Measurements from ENCODE around the gene MTARC2. TPM values are rescaled to one million over a fixed set of nuclear protein-coding genes. Genes with fewer than 3 reads are reported as not detected.

The MTARC2 gene
- total RNA-seq, 4 donors from 2014 or later, result 24.3 to 40.5 (median 31.9) TPM

- H3K9me3 ChIP-seq, result no peaks in the 10 kb centered on the region
- TF ChIP-seq CTCF (IDR thresholded peaks at IDR 0.05) (no peak), EP300 (IDR thresholded peaks at IDR 0.05) (no peak), POLR2A (IDR thresholded peaks at IDR 0.05) (no peak)
- WGBS, 2 donors, result 87 to 96% methylated on average over 3 of the region's 3 CpGs
Observed at GRCh38 chr1:220742520-220742919, 5.6 kb upstream of the MTARC2 start.

GRCh38 chr1:220746851-220747250, 1.3 kb upstream of the MTARC2 start:
- peaks cover 0 to 42% (median 12%) of the 10 kb centered on the region in 4 donors for H3K4me1 ChIP-seq
- peak overlapping the region in 2 of 4 donors; percentile 86 to 93 for H3K27ac ChIP-seq
- no peak for TF ChIP-seq EP300 (IDR thresholded peaks at IDR 0.05)
- no peak for TF ChIP-seq CTCF (IDR thresholded peaks at IDR 0.05)
- TF ChIP-seq POLR2A (IDR thresholded peaks at IDR 0.05), result no peak
- 77 to 90% methylated on average over 3 of the region's 3 CpGs for WGBS, 2 donors
- H3K36me3 ChIP-seq, result no peaks in the 10 kb centered on the region
- no peak overlapping the region for H3K4me3 ChIP-seq
- no peaks in the 10 kb centered on the region for H3K27me3 ChIP-seq
- no peak for DNase-seq (ENCODE audit: low spot score in 2 of 2)
- H3K9me3 ChIP-seq, result no peaks in the 10 kb centered on the region

More at GRCh38 chr1:220742520-220742919, 5.6 kb upstream of the MTARC2 start:
- Histone ChIP-seq H3K4me1 (peaks cover 0 to 9% (median 0%) of the 10 kb centered on the region in 4 donors), H3K27me3 (no peaks in the 10 kb centered on the region), H3K36me3 (no peaks in the 10 kb centered on the region), H3K27ac (no peak overlapping the region), H3K4me3 (no peak overlapping the region)
- DNase-seq (ENCODE audit: low spot score in 2 of 2), result no peak

GRCh38 chr1:220747437-220748088, 559 bp upstream of the MTARC2 start:
- Histone ChIP-seq H3K27me3 (no peaks in the 10 kb centered on the region), H3K36me3 (no peaks in the 10 kb centered on the region), H3K9me3 (no peaks in the 10 kb centered on the region), H3K27ac (peak overlapping the region; percentile 78 to 93 (median 84)), H3K4me1 (peaks cover 0 to 42% (median 12%) of the 10 kb centered on the region in 4 donors), H3K4me3 (peak overlapping the region; percentile 54 to 85 (median 80))
- TF ChIP-seq POLR2A (IDR thresholded peaks at IDR 0.05), result no peak
- no peak for TF ChIP-seq EP300 (IDR thresholded peaks at IDR 0.05)
- no peak for TF ChIP-seq CTCF (IDR thresholded peaks at IDR 0.05)
- 8 to 13% methylated on average over 18 of the region's 18 CpGs for WGBS, 2 donors
- no peak for DNase-seq (ENCODE audit: low spot score in 2 of 2)

GRCh38 chr1:220748936-220749335, 814 bp downstream of the MTARC2 start:
- no peak for TF ChIP-seq POLR2A (IDR thresholded peaks at IDR 0.05)
- no peak for TF ChIP-seq EP300 (IDR thresholded peaks at IDR 0.05)
- no peak for TF ChIP-seq CTCF (IDR thresholded peaks at IDR 0.05)
- Histone ChIP-seq H3K4me3 (peak overlapping the region; percentile 54 to 85 (median 80)), H3K27me3 (no peaks in the 10 kb centered on the region), H3K4me1 (peaks cover 0 to 42% (median 12%) of the 10 kb centered on the region in 4 donors), H3K27ac (peak overlapping the region; percentile 78 to 93 (median 84)), H3K36me3 (no peaks in the 10 kb centered on the region), H3K9me3 (no peaks in the 10 kb centered on the region)
- WGBS, 2 donors, result 7 to 14% methylated on average over 3 of the region's 3 CpGs
- peak in 1 of 2 donors; percentile 3 for DNase-seq (ENCODE audit: low spot score in 2 of 2)

- Histone ChIP-seq H3K27ac (peak overlapping the region in 1 of 4 donors; percentile 55), H3K4me3 (peak overlapping the region in 2 of 4 donors; percentile 3 to 7), H3K9me3 (no peaks in the 10 kb centered on the region), H3K4me1 (peaks cover 0 to 42% (median 12%) of the 10 kb centered on the region in 4 donors), H3K36me3 (peaks cover 0 to 8% (median 0%) of the 10 kb centered on the region in 3 donors), H3K27me3 (no peaks in the 10 kb centered on the region)
- no peak for TF ChIP-seq CTCF (IDR thresholded peaks at IDR 0.05)
- no peak for TF ChIP-seq EP300 (IDR thresholded peaks at IDR 0.05)
- no peak for TF ChIP-seq POLR2A (IDR thresholded peaks at IDR 0.05)
- 45% methylated on average over 6 of the region's 6 CpGs for WGBS, 2 donors
- DNase-seq (ENCODE audit: low spot score in 2 of 2), result no peak
Observed at GRCh38 chr1:220750131-220750515, 2.0 kb downstream of the MTARC2 start.
